Neutrophil (primary cell): ENCODE data around the gene SELPLG.

Experiments used
- H3K27ac ChIP-seq: fragments of 200-600 bp; sonication (generic); 2 replicates; pipeline ENCODE4 v1.5.1; 2016; ENCODE audit warnings: mild to moderate bottlenecking, moderate library complexity
- H3K27me3 ChIP-seq: fragments of 200-600 bp; sonication (generic); 2 replicates; pipeline ENCODE4 v1.6.0; 2016; ENCODE audit warnings: mild to moderate bottlenecking
- H3K36me3 ChIP-seq: fragments of 200-600 bp; sonication (generic); 2 replicates; pipeline ENCODE4 v1.5.1; 2017
- H3K4me1 ChIP-seq, 2 experiments: fragments of 200-600 bp in 1 of 2; sonication (generic) in 1 of 2; 1 replicate in 1 of 2; 2 replicates in 1 of 2; pipeline versions ENCODE4 v1.5.1 to v1.6.1; 2013 to 2016; ENCODE audit warnings: low read depth in 1 of 2, low read length in 1 of 2, mild to moderate bottlenecking in 1 of 2, moderate library complexity in 1 of 2; ENCODE audit not compliant: control insufficient read depth in 1 of 2, insufficient read depth in 1 of 2
- H3K4me3 ChIP-seq, 2 experiments: fragments of 200-600 bp in 1 of 2; sonication (generic) in 1 of 2; 1 replicate in 1 of 2; 2 replicates in 1 of 2; pipeline ENCODE4 v1.5.1; 2013 to 2016; ENCODE audit warnings: low read depth in 1 of 2, low read length in 1 of 2, mild to moderate bottlenecking in 1 of 2, moderate library complexity in 1 of 2
- H3K9me3 ChIP-seq: fragments of 200-600 bp; sonication (generic); 2 replicates; pipeline ENCODE4 v1.5.1; 2016
- CTCF ChIP-seq: fragments of 200-600 bp; sonication (generic); IDR thresholded peaks from 2 replicates; pipeline ENCODE4 v1.5.1; 2016; ENCODE audit warnings: antibody characterized with exemption

The SELPLG gene

GRCh38 chr12:108595711-108596647 is 37.7 kb downstream of the SELPLG start:
- TF ChIP-seq CTCF, result no peak
- H3K4me1 ChIP-seq, result no peaks in the 10 kb centered on the region
- H3K27ac ChIP-seq, result no peak overlapping the region
- H3K4me3 ChIP-seq, result no peak overlapping the region
- H3K36me3 ChIP-seq, result no peaks in the 10 kb centered on the region
- H3K9me3 ChIP-seq, result no peaks in the 10 kb centered on the region
- peaks cover 8% of the 10 kb centered on the region for H3K27me3 ChIP-seq

- no peaks in the 10 kb centered on the region for H3K9me3 ChIP-seq
- no peaks in the 10 kb centered on the region for H3K4me1 ChIP-seq
- H3K27ac ChIP-seq, result no peak overlapping the region
- H3K4me3 ChIP-seq, result no peak overlapping the region
- no peaks in the 10 kb centered on the region for H3K36me3 ChIP-seq
- no peak for TF ChIP-seq CTCF
- peaks cover 8% of the 10 kb centered on the region for H3K27me3 ChIP-seq
These were observed 38.6 kb downstream of the SELPLG start for GRCh38 chr12:108594960-108595710.

GRCh38 chr12:108594323-108594903 is 39.3 kb downstream of the SELPLG start:
- Histone ChIP-seq H3K36me3 (no peaks in the 10 kb centered on the region), H3K27me3 (peaks cover 8% of the 10 kb centered on the region), H3K4me1 (no peaks in the 10 kb centered on the region), H3K9me3 (no peaks in the 10 kb centered on the region), H3K27ac (no peak overlapping the region), H3K4me3 (no peak overlapping the region)
- TF ChIP-seq CTCF, result no peak

GRCh38 chr12:108592033-108592909 is 41.4 kb downstream of the SELPLG start:
- no peak for TF ChIP-seq CTCF

More at GRCh38 chr12:108592033-108592909, 41.4 kb downstream of the SELPLG start:
- H3K36me3 ChIP-seq, result no peaks in the 10 kb centered on the region
- H3K4me3 ChIP-seq, result no peak overlapping the region
- H3K9me3 ChIP-seq, result no peaks in the 10 kb centered on the region
- H3K4me1 ChIP-seq, result no peaks in the 10 kb centered on the region
- no peaks in the 10 kb centered on the region for H3K27me3 ChIP-seq
- no peak overlapping the region for H3K27ac ChIP-seq
